OCI-LY1 (cell line): ENCODE results near the gene RPL27.

Experiments used
- EZH2 ChIP-seq: fragments of 200-600 bp; sonication (generic), shearing (Covaris generic); IDR thresholded peaks from 2 replicates; pipeline ENCODE4 v1.8.0; 2017; ENCODE audit warnings: borderline replicate concordance, mixed run types, mild to moderate bottlenecking, antibody characterized with exemption, low read length, moderate library complexity, mixed read lengths
- TF ChIP-seq, protein P1 (sequence below): fragments of 200-600 bp; sonication (generic), shearing (Covaris generic); IDR thresholded peaks from 2 replicates; pipeline ENCODE4 v1.5.1; 2017; ENCODE audit warnings: mild to moderate bottlenecking, antibody characterized with exemption, low read length, moderate library complexity, mixed read lengths

DNA sequence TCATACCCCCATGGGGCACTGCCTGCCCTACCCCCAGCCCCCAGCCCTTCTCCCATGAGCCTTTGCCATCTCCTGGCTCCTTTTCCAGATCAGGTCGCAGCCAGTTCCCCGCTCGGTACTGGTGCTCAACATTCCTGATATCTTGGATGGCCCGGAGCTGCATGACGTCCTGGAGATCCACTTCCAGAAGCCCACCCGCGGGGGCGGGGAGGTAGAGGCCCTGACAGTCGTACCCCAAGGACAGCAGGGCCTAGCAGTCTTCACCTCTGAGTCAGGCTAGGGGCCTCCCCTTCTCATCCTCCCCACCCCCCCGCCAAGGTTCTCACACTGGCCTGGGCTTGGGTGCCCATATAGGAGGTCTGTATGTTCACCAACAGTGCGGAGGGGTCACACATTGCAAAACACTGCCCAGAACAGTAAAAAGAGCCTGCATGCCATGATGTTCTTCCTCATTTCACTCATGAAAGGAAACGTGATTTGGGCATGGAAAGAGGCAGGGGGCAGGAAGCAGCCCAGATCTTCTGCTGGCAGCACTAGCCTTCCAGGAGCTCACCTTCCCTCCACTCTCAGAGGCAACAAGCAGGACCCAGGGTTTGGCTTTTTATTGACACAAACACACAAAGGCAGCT lies 15.9 kb downstream of the RPL27 start:
- TF ChIP-seq, protein P1, sequence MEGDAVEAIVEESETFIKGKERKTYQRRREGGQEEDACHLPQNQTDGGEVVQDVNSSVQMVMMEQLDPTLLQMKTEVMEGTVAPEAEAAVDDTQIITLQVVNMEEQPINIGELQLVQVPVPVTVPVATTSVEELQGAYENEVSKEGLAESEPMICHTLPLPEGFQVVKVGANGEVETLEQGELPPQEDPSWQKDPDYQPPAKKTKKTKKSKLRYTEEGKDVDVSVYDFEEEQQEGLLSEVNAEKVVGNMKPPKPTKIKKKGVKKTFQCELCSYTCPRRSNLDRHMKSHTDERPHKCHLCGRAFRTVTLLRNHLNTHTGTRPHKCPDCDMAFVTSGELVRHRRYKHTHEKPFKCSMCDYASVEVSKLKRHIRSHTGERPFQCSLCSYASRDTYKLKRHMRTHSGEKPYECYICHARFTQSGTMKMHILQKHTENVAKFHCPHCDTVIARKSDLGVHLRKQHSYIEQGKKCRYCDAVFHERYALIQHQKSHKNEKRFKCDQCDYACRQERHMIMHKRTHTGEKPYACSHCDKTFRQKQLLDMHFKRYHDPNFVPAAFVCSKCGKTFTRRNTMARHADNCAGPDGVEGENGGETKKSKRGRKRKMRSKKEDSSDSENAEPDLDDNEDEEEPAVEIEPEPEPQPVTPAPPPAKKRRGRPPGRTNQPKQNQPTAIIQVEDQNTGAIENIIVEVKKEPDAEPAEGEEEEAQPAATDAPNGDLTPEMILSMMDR = no peak
- no peak for TF ChIP-seq EZH2
